Embryonic facial prominence (tissue), 1 donor: ENCODE data around the gene ZNF423.

Source experiments
- DNase-seq: peaks from one replicate; pipeline ENCODE4 v3.0.0-alpha.2; 2016; ENCODE audit errors: extremely low spot score

Gene ZNF423

DNA sequence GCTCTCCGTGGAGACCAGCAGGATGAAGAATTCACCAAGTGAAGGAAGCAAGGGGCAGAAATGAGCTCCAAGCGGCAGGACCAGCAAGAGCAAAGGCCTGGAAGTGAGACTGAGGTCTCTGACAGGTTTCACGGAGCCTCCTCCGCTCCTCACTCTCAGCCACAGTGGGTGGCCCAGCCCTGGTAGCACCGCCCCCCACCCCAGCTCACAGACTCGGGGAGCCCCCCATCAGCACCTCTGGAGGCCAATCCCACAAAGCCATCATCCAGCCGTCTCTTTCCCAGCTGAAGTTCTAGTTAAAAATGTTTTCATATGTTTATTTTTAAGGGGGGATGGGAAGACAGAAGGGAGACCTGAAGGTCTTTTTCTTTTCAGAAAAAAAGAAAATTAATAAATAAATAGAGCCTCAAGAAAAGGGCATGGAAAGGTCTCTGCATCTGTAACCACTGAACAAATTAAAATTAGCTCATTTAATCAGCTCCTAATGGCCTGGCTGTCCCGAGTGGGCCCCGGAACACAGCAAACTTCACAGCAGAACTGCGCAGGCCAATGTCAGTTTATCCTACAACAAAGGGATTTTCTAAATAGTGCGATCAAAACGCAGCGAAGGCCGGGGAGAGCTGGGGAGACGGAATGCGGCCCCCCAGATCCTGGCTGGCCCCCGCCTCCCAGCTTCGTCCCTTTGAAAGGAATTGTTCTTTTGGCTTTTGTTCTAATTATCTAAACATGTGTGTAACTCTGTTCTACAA lies 190.3 kb downstream of the ZNF423 start:
- peak; percentile 61 for DNase-seq

DNA sequence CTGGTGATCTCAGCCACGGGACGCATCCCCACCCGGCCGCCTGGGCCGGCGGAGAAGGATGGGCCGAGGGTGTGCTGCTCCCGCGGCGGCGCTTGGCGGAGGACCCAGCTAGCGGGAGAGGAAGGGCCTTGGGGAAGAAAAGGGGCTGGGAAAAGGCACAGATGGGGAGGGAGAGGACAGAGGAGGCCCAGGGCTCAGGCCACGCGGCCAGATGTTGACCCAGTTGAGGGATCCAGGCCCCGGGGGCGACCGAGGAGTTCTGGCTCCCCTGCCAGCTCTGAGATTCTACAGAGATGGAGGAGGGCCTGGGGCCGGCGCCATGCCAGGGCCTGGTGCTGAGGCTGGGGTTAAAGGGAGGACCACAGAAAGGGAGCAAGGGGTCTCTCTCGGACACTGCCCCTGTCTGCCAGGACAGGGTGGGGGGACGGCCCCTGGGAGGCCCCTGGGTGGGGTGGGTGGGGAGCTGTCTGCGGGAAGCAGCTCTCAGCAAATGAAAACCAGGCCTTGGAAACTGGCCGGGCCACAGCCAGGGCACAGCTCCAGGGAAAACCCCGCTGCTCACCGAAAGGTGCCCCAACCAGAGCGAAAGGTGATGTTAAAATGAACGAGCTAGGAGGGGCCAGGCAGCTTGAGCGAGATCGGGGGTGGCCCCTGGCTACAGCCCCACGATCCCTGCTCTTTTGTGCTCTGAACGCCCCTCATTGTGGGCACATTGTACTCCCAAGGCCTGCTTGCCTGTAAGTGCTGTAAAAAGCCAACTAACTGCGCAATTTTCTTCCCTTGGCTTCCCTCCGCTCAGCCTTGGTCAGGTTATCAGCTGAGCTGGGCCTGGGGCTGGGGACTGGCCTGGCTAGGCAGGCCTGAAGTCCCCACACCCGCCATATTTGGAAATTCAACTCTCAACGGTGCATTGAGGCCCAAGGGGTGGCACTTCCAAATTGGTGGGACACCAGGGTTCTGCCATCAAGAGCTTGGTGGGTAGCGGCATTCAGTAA lies 191.4 kb downstream of the ZNF423 start:
- DNase-seq = no peak

DNA sequence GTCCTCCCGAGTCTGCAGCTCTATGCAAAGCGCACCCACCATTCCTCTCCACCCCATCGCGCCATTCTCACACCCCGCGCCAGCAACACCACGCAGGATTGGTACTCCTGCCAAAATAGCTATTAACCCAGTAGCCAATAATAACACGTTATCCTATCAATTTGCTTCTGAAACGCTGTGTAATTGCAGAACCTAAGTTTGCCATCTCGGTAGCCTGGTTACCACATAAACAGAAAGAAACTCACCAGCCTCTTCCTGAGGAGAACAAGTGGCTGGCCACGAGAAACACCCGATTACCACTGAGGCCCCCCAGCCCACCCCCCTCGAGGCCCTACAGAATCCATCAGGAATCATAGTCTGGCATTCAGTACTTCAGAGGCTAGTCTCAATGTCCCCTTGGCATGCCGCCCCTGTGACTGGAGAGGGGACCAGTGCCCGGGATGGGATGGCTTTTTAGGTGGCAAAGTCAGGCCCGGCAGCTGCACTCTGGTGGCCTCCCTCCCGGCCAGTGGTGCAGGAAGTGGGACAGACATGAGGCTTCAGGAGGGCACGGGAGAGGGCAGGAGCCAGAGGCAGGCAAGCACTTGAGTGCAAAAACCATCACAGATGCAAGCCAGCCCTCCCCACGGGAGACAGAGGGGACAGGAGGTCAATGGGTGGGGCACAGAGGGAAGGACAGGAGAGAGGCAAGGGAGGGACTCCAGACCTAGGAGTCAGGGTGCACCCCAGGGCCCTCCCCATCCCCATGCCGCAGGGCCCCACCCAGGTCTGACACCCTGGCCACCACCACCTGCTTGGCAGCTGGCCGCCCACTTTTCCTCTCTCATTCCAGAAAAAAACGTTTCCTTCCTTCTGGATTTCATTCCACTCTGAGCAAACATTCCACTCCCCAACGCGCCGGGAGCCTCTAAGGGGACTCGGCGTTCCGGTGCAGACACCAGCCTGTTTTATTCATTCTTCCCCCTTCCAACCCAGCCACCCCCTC lies 192.5 kb downstream of the ZNF423 start:
- DNase-seq = peak; percentile 36

DNA sequence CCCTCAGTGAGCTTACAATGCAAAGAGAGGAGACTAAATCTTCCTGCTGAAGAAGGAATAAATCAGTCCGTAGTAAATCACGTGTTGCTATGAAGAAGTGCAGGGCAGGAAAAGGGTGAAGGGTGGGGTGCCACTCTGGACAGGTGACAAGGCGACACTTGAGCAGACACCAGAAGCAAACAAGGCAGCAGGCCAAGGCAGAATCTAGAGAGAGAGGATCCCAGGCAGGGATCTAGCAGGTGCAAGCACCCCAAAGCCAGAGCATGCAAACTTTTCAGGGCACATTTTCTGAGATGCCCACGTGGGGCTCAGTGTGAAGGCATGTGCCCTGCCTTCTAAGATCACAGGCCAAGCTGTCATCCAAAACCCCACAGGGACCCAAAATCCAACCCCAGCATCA lies 193.3 kb downstream of the ZNF423 start:
- no peak for DNase-seq

DNA sequence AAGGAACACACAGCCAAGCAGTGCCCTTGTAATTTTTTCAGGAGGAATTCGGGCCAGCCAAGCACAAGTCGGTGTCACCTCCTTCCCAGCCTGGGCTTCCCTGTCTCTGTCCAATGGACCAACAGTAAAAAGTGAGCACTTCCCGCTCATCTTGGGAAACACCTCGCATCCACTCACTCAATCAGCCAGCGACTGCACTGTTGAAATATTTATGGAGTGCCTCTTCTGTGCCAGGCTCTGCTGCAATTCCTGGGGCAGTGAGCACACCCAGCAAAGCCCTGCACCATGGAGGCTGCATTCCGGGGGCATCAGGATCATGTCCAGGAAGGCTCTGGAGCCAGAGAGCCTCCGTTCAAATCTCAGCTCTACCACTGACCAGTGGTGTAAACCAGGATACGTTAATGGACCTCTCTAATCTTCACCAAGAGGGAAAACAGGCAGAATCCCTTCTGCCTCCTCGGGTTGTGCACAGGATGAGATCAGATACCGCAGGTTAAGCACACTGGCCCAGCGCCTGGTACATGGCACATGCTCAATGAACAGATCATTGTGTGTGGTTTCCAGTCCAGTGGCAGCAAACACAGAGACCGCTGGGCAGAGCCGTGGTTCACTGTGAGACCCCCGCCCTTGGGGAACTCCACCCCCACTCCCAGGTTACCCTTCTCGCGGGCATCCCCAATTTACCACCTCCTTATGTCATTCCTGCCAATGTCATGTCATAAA lies 194.3 kb downstream of the ZNF423 start:
- DNase-seq = no peak

DNA sequence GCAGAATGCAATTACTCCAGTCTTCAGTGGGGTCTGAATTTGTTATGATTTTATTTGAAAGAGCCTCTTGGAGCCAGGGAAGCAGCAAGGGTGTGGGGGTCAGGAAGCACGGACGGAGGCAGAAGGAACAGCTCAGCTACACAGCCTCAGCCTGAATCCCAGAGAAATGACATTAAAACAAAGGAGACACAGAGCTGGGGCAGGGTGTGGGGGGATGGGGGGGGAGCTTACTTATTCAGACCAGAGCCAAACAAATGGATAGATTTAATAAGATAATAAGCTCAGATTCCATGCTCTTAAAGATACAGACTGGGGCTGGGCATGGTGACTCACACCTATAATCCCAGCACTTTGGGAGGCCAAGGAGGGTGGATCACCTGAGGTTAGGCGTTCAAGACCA lies 195.3 kb downstream of the ZNF423 start:
- no peak for DNase-seq

DNA sequence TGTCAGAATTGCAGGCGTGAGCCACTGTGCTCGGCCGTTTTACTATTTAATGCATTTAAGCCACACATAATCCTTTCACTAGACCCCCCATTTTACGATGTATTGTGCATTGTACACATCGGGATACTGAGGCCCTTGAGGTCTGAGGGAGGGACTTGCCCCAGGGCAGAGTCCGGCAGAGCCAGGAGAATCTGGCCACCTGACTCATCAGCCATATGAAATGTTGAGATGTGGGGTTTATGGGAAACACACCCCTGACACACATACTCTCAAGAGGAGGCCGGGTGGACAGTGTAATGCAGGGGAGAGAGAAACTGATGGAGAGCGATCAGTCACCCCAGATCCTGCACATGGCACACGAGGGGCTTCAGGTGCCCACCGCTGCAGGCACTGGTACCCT lies 196.6 kb downstream of the ZNF423 start:
- no peak for DNase-seq

DNA sequence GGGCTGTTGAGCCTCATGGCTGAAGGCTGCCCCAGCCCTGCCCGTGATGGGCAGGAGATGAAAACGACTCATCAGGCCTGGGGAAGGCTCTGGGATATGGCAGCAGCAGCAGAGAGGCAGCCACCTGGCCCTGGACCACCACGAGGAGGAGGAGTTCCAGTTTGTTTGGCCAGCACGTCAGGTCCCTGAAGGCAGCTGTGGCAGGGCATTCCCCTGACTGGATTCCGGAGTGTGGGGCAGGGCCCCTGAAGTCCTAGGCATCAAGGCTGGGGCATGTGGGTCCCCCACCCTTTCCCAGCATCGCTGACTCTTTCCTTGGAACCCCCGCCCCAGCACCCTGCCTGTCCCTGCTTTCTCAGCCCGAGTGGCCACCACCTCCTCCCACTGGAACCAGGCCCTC lies 197.4 kb downstream of the ZNF423 start:
- no peak for DNase-seq

DNA sequence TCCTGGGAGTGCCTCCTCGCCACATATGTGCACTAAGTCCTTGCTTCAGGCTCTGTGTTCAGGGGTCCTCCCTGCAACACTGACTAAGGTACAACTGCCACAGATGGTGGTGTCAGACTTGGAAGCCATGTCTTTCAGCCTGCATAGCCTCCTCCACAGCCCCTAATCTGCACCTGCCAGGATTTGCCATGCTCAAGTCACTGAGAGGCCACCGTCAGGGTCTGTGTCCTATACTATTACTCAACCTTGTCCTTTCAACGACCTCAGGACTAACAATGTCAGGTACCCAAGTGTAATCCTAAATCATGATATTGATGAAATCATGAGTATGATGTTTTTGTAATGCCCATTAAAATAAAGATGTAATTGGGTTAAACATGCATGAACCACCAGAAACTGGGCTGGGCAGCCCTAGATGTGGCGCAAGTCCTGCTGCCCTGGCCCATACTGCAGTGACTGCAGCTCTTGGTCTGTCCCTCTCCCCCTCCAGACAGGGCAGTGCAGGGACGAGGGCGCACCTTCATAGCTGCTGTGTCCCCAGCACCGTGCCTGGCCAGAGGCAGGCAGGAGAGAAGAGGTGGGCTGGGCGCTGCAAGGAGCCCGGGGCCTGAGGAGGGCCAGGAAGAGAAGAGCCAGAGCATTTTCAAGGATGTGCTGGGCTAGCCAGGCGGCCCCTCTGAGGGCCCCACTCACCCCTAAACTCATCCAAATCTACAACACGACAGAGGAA lies 198.0 kb downstream of the ZNF423 start:
- DNase-seq = no peak

DNA sequence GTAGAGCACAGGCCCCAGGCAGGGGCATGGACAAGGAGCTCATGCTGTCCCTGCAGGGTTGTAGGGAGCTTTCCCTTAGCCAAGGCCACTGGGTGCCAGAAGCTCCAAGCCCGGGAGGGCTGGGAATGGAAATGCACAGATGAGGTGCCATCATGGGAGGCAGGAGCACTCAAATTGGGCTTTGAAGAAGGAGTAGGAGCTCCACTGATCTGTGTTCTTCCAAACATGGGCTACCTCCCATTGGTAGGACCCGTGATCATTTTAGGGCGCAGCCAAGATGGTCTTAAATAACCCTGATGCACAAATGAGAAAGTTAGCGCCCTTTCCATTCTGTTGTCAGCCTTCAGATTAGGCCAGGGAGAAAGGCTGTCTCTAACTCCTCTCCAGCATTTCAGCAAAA lies 201.5 kb downstream of the ZNF423 start:
- no peak for DNase-seq

DNA sequence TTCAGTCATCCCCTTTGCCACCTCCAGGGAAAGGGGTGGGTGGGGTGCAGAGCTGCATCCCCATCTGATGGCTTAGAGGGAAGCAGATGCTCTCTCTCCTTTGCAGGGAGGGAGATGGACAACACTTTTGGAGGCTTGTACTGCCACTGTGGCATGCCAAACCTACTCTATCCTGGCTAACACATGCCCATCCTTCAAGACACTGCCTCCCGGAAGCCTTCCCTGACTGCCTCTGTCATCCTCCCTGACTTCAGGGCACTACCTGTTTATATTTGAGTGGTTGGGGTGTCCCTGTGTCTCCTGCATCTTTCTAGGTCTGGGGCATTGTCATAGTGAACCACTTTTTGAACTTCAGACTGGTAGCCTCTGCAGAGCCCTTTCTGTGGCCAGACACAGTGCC lies 202.3 kb downstream of the ZNF423 start:
- DNase-seq = no peak

DNA sequence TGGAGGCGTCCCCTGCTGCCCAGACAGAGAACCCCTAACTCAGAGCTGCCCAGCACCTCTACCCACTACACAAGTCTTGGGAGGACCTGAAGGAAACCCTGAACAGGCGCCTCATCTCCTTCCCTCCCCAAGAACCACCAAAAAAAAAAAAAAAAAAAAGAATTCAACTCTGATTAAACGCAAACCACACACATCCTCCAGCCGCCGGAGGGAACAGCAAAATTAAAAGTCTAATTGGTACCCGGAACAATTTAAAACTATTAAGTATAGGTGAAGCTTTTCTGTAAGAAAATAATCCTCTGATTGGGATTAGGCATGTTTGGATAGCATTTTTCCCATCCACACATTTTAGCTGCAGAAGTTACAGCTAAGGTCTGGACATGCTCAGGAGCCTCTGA lies 202.7 kb downstream of the ZNF423 start:
- no peak for DNase-seq

DNA sequence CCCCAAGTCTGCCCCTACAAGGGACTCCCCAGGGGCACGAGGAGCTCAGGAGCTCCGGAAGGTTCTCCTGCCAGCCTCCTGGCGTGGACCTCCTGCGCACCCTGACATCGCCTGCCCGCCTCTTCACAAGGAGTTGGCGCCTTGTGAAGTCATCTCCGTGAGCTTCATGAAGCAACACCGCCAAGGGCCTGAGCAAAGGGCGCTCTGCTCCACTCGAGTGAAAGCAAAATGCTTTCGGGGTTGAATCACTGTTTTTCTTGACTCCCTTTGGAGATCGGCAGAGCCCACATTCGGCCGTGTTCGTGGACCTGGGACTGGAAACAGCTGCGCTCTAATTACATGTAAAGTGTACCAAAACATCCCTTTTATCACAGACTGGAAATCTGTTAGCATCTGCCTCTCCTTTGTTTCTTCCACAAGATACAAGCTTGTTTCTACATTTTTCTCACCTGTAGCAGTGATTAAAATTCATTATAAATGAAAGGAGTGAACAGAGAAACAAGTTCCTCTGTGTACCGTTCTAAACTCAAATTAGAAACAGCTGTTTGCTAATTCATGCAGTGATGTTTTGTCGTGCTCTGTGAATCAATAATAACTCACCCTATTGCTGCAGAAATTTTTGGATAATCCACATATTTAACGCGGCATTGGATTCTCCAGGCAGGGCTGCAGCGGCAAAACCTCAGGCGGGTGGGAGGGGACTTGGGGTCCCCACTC lies 203.3 kb downstream of the ZNF423 start:
- no peak for DNase-seq

DNA sequence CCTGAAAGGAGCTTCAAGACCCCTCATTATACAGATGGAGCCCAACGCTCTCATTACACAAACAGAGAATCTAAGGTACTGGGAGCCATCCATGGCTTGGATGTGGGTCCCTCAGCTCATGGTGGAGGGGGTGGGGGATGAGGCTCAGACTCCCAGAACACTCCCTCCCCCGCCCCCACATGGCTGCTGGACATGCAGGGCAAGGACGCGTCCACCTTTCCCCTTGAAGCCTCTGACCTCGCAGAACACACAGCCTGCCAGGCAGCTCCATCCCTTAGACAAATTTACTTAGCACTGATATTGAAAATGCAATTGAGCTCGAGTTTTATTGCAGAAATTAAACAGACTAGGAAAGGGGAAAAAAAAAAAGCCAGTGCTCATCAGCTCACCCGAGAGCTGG lies 203.9 kb downstream of the ZNF423 start:
- DNase-seq = no peak

DNA sequence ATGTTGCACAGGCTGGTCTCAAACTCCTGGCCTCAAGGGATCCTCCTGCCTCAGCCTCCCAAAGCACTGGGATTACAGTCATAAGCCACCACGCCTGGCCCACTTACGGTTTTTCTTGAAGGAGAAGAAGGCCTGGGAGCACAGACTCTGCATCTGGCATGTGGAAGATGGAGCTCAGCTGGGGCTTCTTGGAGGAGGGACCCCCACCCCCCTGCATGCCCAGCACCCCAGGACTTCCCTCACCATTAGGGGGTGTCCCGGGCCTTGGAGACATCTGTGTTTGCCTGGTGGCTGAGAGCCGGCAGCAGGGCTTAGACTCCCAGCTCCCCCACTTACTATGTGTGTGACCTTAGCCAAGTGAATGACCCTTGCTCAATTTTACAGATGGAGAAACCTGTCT lies 204.7 kb downstream of the ZNF423 start:
- no peak for DNase-seq

DNA sequence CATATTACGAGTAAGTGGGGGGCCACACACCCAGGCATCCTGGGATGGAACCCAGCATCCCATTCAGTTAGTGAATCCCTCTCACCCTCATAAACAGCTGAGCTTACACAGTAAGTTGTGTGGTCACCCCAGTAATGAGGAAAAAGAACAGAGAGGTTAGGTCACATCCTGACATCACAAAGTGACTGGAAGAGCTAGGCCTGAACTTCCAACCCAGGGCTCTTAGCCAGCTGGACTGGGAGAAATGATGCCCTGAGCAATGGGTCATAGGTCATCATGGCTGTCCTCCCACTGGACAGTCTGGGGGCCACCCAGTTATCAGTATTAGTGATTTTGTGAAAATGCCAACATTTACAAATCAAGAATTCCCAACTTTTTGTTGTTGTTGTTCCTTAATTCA lies 205.3 kb downstream of the ZNF423 start:
- no peak for DNase-seq

DNA sequence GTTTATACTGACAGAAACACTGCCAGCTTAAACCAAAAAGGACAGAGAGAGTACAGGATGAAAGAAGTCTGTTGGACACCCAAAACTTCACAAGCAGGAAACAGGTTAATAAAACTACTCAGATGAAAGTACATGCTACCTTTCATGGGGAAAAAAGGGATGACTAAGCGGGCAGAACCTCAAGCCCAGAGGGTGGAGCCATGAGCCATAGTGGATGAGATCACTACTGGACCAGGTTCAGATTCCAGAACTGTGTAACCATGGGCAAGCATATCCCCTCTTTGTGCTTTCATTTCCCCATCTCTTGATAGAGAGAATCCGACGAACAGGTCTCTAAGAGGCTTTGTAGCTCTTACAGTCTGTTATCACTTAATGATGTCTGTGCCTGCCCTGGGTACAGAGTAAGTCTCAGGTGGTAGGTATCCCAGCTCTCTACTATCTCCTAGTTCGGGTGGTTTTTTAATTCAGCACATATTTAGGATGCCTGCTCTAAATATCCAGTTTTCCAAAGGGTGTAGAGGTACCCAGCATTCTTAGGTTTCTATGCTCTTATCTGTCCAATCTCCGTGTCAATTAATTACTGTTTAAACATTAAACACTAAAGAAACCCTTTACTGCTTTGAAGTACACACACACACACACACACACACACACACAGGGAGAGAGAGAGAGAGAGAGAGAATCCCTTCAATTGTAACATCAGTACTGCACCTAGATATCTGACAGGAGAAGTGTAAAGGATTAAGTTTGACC lies 206.7 kb downstream of the ZNF423 start:
- no peak for DNase-seq

DNA sequence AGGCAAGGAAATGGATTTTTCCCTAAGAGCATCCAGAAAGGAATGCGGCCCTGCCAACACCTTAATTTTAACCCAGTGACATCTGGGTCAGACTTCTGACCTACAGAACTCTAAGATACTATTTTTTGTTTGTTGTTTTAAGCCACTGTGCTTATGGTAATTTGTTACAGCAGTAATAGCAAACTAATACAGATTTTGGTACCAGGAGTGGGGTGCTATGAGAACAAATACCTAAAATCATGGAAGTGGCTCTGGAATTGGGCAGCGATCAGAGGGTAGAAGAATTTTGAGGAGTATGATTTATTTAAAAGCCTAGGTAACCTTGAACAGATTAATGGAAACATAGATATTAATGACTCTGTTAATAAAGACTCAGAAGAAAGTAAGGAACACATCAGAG lies 208.2 kb downstream of the ZNF423 start:
- no peak for DNase-seq

DNA sequence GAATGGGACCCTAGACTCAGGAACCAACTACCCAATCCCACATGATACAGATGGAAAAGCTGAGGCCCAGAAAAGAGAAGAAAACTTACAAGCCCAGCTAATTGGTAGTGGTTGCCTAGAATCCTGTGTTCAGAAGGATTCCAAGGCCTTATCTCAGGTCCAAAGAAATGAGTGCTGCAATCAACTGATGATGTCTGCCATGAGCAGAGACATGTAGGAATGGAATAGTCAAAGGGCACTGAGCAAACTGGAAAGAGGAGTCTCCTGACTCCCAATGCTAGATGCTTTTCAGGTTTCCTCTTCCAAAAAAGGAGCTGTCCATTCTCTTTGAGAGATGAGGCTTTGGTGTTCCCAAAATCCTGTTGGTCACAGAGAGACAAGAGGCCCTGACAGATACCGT lies 210.6 kb downstream of the ZNF423 start:
- DNase-seq = no peak
